ENCODE data around the gene TNFRSF19.

Gene TNFRSF19

GRCh38 chr13:23628250-23628649 lies 58.0 kb downstream of the TNFRSF19 start:
- DNase-seq (ENCODE audit: low read depth): no peak
- no peak overlapping the region for H3K4me3 ChIP-seq (ENCODE audit: low read depth, low read length)
- TF ChIP-seq MYC (IDR thresholded peaks at IDR 0.05; ENCODE audit: low read depth, low read length) (no peak), POLR2A (IDR thresholded peaks at IDR 0.05; ENCODE audit: extremely low read depth, insufficient read length) (no peak)
- TF ChIP-seq, protein P1, sequence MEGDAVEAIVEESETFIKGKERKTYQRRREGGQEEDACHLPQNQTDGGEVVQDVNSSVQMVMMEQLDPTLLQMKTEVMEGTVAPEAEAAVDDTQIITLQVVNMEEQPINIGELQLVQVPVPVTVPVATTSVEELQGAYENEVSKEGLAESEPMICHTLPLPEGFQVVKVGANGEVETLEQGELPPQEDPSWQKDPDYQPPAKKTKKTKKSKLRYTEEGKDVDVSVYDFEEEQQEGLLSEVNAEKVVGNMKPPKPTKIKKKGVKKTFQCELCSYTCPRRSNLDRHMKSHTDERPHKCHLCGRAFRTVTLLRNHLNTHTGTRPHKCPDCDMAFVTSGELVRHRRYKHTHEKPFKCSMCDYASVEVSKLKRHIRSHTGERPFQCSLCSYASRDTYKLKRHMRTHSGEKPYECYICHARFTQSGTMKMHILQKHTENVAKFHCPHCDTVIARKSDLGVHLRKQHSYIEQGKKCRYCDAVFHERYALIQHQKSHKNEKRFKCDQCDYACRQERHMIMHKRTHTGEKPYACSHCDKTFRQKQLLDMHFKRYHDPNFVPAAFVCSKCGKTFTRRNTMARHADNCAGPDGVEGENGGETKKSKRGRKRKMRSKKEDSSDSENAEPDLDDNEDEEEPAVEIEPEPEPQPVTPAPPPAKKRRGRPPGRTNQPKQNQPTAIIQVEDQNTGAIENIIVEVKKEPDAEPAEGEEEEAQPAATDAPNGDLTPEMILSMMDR (IDR thresholded peaks at IDR 0.05; ENCODE audit: low read depth, low read length): no peak
- TF ChIP-seq, protein P2, sequence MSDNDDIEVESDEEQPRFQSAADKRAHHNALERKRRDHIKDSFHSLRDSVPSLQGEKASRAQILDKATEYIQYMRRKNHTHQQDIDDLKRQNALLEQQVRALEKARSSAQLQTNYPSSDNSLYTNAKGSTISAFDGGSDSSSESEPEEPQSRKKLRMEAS (IDR thresholded peaks at IDR 0.05; ENCODE audit: low read depth, low read length): no peak

DNA sequence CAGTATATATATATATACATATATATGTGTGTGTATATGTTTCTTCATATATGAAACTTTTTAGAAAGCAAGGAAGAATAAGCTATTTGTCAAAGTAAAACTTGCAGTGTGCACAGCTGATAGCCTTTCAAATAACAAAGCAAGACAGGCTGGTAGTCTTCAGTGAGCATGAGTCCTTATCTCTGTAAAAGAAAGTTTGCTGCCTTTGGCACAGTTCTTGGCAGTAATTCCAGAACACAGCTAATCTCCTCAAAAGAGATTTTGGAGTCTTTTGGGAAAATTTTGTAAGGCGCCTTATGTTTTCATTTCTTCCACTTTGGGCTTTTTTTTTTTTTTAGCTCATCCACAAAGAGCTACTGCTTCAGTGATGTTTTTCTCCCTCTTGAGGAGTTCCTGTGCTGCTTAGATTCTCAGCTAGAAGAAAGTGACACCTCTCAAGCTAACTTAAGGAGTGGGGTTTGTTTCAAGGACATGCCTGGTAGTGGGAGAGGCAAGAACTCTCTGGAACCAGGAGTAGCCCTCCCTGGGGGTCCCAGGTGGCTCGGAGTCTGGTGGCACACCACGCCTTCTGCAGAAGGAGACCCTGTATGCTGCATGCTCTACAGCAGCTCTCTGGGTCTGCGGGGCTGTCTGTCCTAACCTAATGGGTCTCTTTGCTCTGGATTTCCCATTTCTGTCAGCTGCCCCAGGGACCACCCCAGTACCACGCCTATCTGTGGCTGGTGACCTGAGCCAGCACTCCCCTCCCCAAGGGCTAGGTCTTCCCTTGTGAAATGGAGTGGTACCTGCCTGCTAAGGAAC lies 58.8 kb downstream of the TNFRSF19 start:
- no peak overlapping the region for H3K4me3 ChIP-seq (ENCODE audit: low read depth, low read length)
- TF ChIP-seq, protein P1 (IDR thresholded peaks at IDR 0.05; ENCODE audit: low read depth, low read length): no peak
- TF ChIP-seq MYC (IDR thresholded peaks at IDR 0.05; ENCODE audit: low read depth, low read length) (no peak), POLR2A (IDR thresholded peaks at IDR 0.05; ENCODE audit: extremely low read depth, insufficient read length) (no peak)
- TF ChIP-seq, protein P2 (IDR thresholded peaks at IDR 0.05; ENCODE audit: low read depth, low read length): no peak
- no peak for DNase-seq (ENCODE audit: low read depth)

DNA sequence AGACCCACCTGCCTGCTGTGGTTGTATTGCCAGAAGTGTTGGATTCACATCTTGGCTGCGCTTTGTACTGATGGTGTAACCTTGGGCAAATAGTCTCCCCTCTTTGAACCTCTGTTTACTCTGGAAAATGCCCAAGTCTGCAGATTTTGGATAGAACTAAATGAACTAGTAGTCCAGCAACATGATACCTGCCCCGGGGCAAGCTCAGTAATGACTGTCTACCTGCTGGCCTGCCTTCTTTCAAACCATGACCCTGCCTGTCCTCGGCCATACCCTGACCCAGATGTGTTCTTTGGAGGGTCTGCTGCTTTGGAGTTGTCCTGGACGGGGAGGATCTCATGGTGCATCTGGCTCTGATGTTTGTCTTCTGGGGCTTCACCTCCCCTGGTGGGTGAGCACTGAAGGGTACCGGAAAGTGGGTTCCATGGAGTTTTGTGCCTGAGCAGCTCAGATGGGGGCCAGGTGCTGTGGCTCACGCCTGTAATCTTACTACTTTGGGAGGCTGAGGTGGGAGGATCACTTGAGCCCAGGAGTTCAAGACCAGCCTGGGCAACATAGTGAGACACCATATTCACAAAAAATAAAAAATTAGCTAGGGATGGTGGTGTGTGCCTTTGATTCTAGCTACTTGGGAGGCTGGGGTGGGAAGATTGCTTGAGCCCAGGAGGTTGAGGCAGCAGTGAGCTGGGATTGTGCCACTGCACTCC lies 59.5 kb downstream of the TNFRSF19 start:
- no peak for TF ChIP-seq POLR2A (IDR thresholded peaks at IDR 0.05; ENCODE audit: extremely low read depth, insufficient read length)
- no peak for TF ChIP-seq MYC (IDR thresholded peaks at IDR 0.05; ENCODE audit: low read depth, low read length)
- TF ChIP-seq, protein P2 (IDR thresholded peaks at IDR 0.05; ENCODE audit: low read depth, low read length): no peak
- TF ChIP-seq, protein P1 (IDR thresholded peaks at IDR 0.05; ENCODE audit: low read depth, low read length): no peak
- H3K4me3 ChIP-seq (ENCODE audit: low read depth, low read length): no peak overlapping the region
- DNase-seq (ENCODE audit: low read depth): no peak

- no peak for TF ChIP-seq POLR2A (IDR thresholded peaks at IDR 0.05; ENCODE audit: extremely low read depth, insufficient read length)
- TF ChIP-seq, protein P2 (IDR thresholded peaks at IDR 0.05; ENCODE audit: low read depth, low read length): no peak
- TF ChIP-seq MYC (IDR thresholded peaks at IDR 0.05; ENCODE audit: low read depth, low read length): no peak
- TF ChIP-seq, protein P1 (IDR thresholded peaks at IDR 0.05; ENCODE audit: low read depth, low read length): no peak
- H3K4me3 ChIP-seq (ENCODE audit: low read depth, low read length): no peak overlapping the region
- DNase-seq (ENCODE audit: low read depth): no peak
Observed at GRCh38 chr13:23630349-23631093, 60.3 kb downstream of the TNFRSF19 start.

GRCh38 chr13:23631311-23632047 lies 61.3 kb downstream of the TNFRSF19 start:
- no peak for DNase-seq (ENCODE audit: low read depth)
- TF ChIP-seq, protein P1 (IDR thresholded peaks at IDR 0.05; ENCODE audit: low read depth, low read length): no peak
- TF ChIP-seq, protein P2 (IDR thresholded peaks at IDR 0.05; ENCODE audit: low read depth, low read length): no peak
- TF ChIP-seq MYC (IDR thresholded peaks at IDR 0.05; ENCODE audit: low read depth, low read length) (no peak), POLR2A (IDR thresholded peaks at IDR 0.05; ENCODE audit: extremely low read depth, insufficient read length) (no peak)
- H3K4me3 ChIP-seq (ENCODE audit: low read depth, low read length): no peak overlapping the region
